Stimulated activated CD4-positive, alpha-beta T cell treated with anti-CD3 and anti-CD28 coated beads, Interleukin-15, amount 100 ng/mL, for 1 hour (primary cell): ENCODE results near the gene DIO1.
"Not testable (repeated sequence)": the region's sequence is repeated elsewhere in the genome, so short reads cannot be mapped to it uniquely, and the experiment has no call there.

Source experiments
- DNase-seq, 2 donors: peaks; one replicate each; pipeline ENCODE4 v3.0.0-alpha.2; 2020; ENCODE audit warnings: low read depth in 1 of 2, low spot score in 1 of 2

DIO1 gene

GRCh38 chr1:53893999-53894636 lies at the start of gene DIO1:
DIO1 (plus strand) TSS chr1:53894187; CDS start chr1:53894211, 24 bp downstream.
- DNase-seq: no peak

DNA sequence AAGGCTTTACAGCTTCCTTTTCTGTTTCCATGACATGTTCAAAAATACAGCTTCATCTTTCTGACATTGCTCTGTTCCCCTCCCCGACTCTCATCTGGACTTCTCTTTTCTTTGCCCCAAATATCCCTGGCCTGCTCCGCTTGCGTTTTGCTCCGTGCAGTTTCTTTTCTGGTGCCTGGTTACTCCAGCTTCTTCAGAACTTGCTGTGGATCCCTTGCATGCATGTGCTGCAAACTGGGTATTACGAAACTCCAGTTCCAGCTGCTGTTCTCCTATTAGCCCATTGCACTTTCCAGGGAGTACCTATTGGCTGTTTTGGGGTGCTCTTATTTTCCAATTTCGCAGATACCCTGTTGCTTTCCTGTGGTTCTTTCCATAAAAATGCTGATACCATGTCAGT lies 46.0 kb upstream of the DIO1 start:
- no peak for DNase-seq

DNA sequence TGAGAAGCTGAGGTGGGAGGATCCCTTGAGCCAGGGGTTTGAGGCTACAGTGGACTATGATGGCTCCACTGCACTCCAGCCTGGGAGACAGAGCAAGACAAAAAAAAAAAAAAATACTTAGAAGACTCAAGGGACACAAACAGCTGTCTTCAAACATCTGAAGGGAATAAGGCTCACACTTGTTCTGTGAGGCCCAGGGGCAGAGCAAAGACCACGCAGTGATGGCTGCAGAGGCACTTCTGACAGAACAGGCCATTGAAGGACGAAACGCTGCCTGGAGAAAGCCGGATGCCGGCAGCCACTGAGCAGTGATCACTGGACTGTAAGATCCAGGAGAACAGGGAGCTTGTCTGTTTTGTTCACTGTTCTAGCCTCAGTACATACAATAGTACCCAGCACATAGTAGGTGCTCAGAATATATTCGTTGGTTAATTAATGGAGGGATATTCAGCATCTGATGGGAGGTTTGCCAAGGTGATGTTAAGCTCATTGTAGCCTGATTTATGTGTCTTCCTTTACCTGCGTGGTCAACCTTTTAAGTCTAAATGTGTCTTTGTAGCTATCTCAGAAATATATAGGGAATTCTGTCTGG lies 43.8 kb upstream of the DIO1 start:
- DNase-seq: no peak

DNA sequence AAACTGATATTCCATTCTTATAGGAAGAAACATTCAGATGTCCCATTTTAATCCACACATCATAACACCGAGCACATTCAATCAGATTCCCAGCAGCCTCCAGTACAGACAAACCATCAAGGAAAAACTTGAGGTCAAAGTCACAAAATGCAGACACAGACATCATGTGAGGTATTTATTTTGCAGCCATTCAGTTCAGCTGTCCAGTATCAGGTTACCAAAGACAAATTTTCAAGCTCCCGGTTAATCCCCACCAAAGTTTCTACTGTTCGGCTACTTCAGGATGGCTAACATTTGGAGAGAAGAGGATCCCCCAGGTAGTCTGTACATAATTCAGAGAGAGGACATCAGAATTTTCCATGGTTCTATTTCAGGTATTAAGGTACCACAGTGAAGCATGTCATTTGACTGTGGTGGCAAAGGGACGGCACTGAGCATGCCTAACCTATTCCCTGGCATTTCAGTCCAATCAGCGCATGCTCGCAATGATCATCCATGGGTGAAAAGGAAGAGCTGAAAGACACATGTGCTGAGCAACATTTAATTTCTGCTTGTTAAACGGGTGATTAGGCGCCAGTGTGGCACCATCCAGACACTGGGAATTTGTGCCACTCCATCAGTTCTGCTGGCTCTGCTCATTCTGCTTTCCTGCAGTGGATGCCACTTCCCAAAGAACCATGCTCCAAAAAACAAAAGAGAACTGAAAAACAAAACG lies 42.3 kb upstream of the DIO1 start:
- DNase-seq: no peak

GRCh38 chr1:53860967-53861411 lies 33.0 kb upstream of the DIO1 start:
- no peak for DNase-seq

- DNase-seq: no peak
These were observed 31.5 kb upstream of the DIO1 start for GRCh38 chr1:53862507-53862906.

GRCh38 chr1:53868565-53868964 lies 25.4 kb upstream of the DIO1 start:
- DNase-seq: no peak

GRCh38 chr1:53869454-53870117 lies 24.4 kb upstream of the DIO1 start:
- DNase-seq: no peak

DNA sequence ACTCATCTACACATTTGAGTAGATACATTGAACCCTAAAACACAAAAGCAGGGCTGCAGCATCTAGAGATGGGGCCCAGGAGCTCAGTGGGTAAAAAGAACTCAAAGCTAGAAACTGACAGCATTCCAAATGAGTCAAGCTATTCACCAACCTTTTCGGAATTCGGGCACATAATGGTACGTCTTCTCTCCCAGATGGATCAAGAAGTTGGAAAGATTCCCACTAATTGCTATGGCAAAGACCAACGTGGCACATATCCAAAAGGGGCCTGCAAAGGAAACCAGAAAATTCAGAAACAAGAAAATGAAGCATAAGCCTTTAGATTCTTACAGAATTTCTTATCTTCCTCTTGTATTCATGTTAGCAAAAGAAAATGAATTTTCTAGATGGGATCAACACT lies 22.8 kb upstream of the DIO1 start:
- no peak for DNase-seq

DNA sequence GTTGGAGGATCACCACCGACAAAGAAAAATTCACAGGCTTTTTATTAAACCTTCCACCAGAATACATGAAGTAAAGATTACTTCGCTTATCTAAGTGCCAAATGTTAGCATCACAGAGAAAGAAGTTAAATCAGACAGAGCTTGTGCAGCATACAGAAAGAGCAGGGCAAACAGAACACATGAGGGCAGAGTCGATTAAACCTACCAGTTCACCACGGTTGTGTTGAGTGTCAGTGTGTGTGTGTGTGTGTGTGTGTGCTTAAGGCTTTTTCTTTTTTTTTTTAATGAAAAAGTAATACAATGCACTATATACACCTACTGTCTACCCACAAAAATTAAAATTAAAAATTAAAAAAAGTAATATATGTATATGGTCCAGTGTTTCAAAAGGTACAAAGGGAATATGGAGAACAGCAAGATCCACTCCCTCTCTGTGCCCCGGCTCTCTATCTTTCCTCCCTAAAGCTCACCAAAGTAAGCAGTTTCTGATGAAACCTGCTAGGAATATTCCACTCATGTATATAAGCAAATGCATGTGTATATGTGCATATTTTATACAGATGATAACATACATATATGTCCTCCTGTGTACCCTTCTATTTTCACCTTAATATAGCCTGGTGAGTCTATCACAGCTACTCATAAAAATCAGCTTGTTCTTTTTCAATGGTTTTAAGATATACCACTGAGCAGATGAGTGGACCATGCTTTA lies 22.1 kb upstream of the DIO1 start:
- DNase-seq: no peak

DNA sequence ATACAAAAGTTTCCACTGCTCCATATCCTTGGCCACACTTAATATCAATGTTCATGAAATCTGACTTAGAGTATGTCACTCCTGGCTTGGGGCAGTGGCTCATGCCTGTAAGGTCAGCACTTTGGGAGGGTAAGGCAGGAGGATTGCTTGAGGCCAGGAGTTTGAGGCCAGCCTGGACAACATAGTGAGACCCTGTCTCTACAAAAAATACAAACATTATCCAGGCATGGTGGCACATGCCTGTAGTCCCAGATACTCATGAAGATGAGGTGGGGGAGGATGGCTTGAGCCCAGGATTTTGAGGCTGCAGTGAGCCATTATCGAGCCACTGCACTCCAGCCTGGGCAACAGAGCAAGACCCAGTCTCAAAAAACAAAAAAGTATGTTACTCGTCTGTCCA lies 18.8 kb upstream of the DIO1 start:
- not testable (repeated sequence) for DNase-seq

GRCh38 chr1:53878492-53879105 lies 15.4 kb upstream of the DIO1 start:
- no peak for DNase-seq

DNA sequence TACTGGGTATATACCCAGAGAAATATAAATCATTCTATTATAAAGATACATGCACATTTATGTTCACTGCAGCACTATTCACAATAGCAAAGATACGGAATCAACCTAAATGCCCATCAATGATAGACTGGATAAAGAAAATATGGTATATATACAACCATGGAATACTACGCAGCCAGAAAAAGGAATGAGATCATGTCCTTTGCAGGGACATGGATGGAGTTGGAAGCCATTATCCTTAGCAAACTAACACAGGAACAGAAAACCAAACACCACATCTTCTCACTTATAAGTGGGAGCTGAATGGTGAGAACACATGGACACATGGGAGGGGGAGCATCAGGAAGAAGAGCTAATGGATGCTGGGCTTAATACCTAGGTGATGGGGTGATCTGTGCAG lies 12.1 kb upstream of the DIO1 start:
- DNase-seq: not testable (repeated sequence)

GRCh38 chr1:53883600-53883999 lies 10.4 kb upstream of the DIO1 start:
- DNase-seq: not testable (repeated sequence)

- DNase-seq: no peak
These were observed 5.3 kb upstream of the DIO1 start for GRCh38 chr1:53888681-53889080.

GRCh38 chr1:53889304-53890298 lies 4.4 kb upstream of the DIO1 start, which contains the start of gene YIPF1:
YIPF1 (minus strand) TSS chr1:53889797; CDS start chr1:53888937, 860 bp downstream.
- peak; percentile 76 to 78 for DNase-seq

GRCh38 chr1:53890522-53890941 lies 3.5 kb upstream of the DIO1 start:
- no peak for DNase-seq

DNA sequence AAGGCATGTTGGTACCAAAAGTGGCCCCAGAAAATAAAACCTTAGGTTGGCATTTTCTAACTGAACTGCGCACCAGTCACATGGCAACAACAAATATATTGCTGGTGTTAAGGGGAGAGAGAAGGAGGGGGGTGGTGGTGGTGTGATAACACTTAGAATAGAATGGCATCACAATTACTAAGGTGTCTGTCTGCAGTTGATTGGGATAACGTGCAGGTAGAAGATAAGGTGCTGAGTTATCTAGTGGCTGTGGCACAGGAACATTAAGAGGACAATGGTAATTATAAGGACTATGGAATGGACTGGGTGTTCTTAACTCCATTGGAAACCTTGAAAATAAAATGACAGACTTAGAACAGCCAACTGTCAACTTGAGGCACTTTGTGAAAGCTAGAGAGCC lies 3.0 kb upstream of the DIO1 start:
- no peak for DNase-seq

DNA sequence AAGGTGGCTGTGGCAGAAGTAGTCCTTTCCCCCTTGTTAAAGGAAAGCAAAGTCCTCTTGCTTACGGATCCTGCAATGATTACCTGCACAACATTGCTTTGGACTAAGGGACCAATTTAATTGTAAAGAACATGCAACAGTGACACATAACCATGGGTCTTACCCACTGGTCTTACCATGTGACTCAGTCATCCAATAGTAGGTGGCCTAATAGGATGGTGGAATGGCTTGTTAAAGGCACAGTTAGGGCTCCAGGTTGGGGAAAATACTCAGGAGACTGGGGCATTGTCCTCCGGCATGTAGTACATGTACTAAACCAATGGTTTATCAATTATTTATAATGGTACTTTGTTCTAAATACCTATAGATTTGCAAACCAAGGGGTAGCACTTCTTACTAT lies 2.3 kb upstream of the DIO1 start:
- no peak for DNase-seq
